Measurements from ENCODE around the gene GGT6. TPM values are rescaled to one million over a fixed set of nuclear protein-coding genes. Genes with fewer than 3 reads are reported as not detected.

Gene GGT6
- total and polyA plus RNA-seq, 5 donors from 2014 or later: not detected

GRCh38 chr17:4554441-4554996 lies 5.9 kb downstream of the GGT6 start:
- Histone ChIP-seq H3K27ac (ENCODE audit: insufficient read depth, low read length, poor library complexity, severe bottlenecking) (peak overlapping the region; percentile 84), H3K4me3 (ENCODE audit: low read depth, low read length) (peak overlapping the region; percentile 77), H3K36me3 (ENCODE audit: control insufficient read depth, insufficient read depth, low read length) (peaks cover 34% of the 10 kb centered on the region), H3K27me3 (ENCODE audit: control insufficient read depth, insufficient read depth, low read length) (no peaks in the 10 kb centered on the region), H3K9me3 (ENCODE audit: control insufficient read depth in 2 of 2, low read length in 2 of 2) (no peaks in the 10 kb centered on the region), H3K4me1 (ENCODE audit: control insufficient read depth, insufficient read depth, low read length, poor library complexity, severe bottlenecking) (peaks cover 30% of the 10 kb centered on the region)
- Mint-ChIP-seq H3K36me3 (peaks cover 4% of the 10 kb centered on the region), H3K27ac (peak overlapping the region; percentile 43 to 98 (median 94)), H3K27me3 (no peaks in the 10 kb centered on the region), H3K4me3 (peak overlapping the region; percentile 96 to 99 (median 96)), H3K9me3 (no peaks in the 10 kb centered on the region), H3K4me1 (peaks cover 7 to 38% (median 20%) of the 10 kb centered on the region in 4 donors)
- ATAC-seq (ENCODE audit: low read depth in 2 of 2) (no peak), DNase-seq (peak in 1 of 3 donors; percentile 11)

DNA sequence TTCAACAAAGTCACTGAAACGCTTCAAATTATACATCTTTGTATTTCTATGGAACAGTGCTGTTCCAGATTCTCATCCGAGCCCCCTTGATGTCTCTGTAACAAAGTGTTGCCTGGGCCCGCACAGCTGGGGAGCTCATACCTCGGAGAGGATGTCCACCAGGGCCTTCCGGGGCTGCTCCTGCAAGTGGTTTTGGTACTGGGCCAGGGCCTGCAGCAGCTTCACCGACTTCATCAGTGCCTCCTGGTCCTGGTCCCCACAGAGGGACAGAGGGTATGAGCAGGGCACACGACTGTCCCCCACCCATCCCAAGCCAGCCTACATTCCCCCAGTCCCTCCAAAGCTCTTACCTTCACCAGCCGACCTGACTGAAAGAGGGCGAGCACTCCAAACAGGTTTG lies 6.7 kb downstream of the GGT6 start:
- Mint-ChIP-seq H3K27ac (peak overlapping the region; percentile 20 to 94 (median 69)), H3K9me3 (no peaks in the 10 kb centered on the region)
- DNase-seq: no peak

GRCh38 chr17:4551796-4552525 lies 8.4 kb downstream of the GGT6 start:
- no peaks in the 10 kb centered on the region for H3K27me3 Mint-ChIP-seq

More for the DNA sequence above, 6.7 kb downstream of the GGT6 start:
- Histone ChIP-seq H3K4me1 (ENCODE audit: control insufficient read depth, insufficient read depth, low read length, poor library complexity, severe bottlenecking) (peaks cover 30% of the 10 kb centered on the region), H3K4me3 (ENCODE audit: low read depth, low read length) (peak overlapping the region; percentile 77), H3K36me3 (ENCODE audit: control insufficient read depth, insufficient read depth, low read length) (peaks cover 40% of the 10 kb centered on the region), H3K27me3 (ENCODE audit: control insufficient read depth, insufficient read depth, low read length) (no peaks in the 10 kb centered on the region), H3K27ac (ENCODE audit: insufficient read depth, low read length, poor library complexity, severe bottlenecking) (no peak overlapping the region), H3K9me3 (ENCODE audit: control insufficient read depth in 2 of 2, low read length in 2 of 2) (no peaks in the 10 kb centered on the region)
- peaks cover 4% of the 10 kb centered on the region for H3K36me3 Mint-ChIP-seq
- H3K4me3 Mint-ChIP-seq: peak overlapping the region; percentile 87 to 97 (median 96)
- no peaks in the 10 kb centered on the region for H3K27me3 Mint-ChIP-seq
- no peak for ATAC-seq (ENCODE audit: low read depth in 2 of 2)
- peaks cover 7 to 38% (median 20%) of the 10 kb centered on the region in 4 donors for H3K4me1 Mint-ChIP-seq

GRCh38 chr17:4551141-4551540 lies 9.2 kb downstream of the GGT6 start:
- Histone ChIP-seq H3K36me3 (ENCODE audit: control insufficient read depth, insufficient read depth, low read length) (peaks cover 63% of the 10 kb centered on the region), H3K27me3 (ENCODE audit: control insufficient read depth, insufficient read depth, low read length) (no peaks in the 10 kb centered on the region), H3K27ac (ENCODE audit: insufficient read depth, low read length, poor library complexity, severe bottlenecking) (no peak overlapping the region), H3K4me1 (ENCODE audit: control insufficient read depth, insufficient read depth, low read length, poor library complexity, severe bottlenecking) (peaks cover 29% of the 10 kb centered on the region), H3K4me3 (ENCODE audit: low read depth, low read length) (no peak overlapping the region), H3K9me3 (ENCODE audit: control insufficient read depth in 2 of 2, low read length in 2 of 2) (no peaks in the 10 kb centered on the region)
- peak overlapping the region in 1 of 4 donors; percentile 52 for H3K4me3 Mint-ChIP-seq
- DNase-seq (peak in 1 of 3 donors; percentile 18), ATAC-seq (ENCODE audit: low read depth in 2 of 2) (no peak)
- peaks cover 4% of the 10 kb centered on the region for H3K36me3 Mint-ChIP-seq
- no peaks in the 10 kb centered on the region for H3K27me3 Mint-ChIP-seq
- H3K27ac Mint-ChIP-seq: no peak overlapping the region
- no peaks in the 10 kb centered on the region for H3K9me3 Mint-ChIP-seq
- H3K4me1 Mint-ChIP-seq: peaks cover 7 to 33% (median 19%) of the 10 kb centered on the region in 4 donors

More at GRCh38 chr17:4551796-4552525, 8.4 kb downstream of the GGT6 start:
- H3K4me3 ChIP-seq (ENCODE audit: low read depth, low read length): no peak overlapping the region
- DNase-seq (no peak), ATAC-seq (ENCODE audit: low read depth in 2 of 2) (no peak)
- H3K4me3 Mint-ChIP-seq: no peak overlapping the region
- peaks cover 30% of the 10 kb centered on the region for H3K4me1 ChIP-seq (ENCODE audit: control insufficient read depth, insufficient read depth, low read length, poor library complexity, severe bottlenecking)
- H3K4me1 Mint-ChIP-seq: peaks cover 7 to 38% (median 20%) of the 10 kb centered on the region in 4 donors
- no peaks in the 10 kb centered on the region for H3K9me3 Mint-ChIP-seq
- no peak overlapping the region for H3K27ac ChIP-seq (ENCODE audit: insufficient read depth, low read length, poor library complexity, severe bottlenecking)
- H3K9me3 ChIP-seq (ENCODE audit: control insufficient read depth in 2 of 2, low read length in 2 of 2): no peaks in the 10 kb centered on the region
- no peaks in the 10 kb centered on the region for H3K27me3 ChIP-seq (ENCODE audit: control insufficient read depth, insufficient read depth, low read length)
- H3K27ac Mint-ChIP-seq: no peak overlapping the region
- peaks cover 57% of the 10 kb centered on the region for H3K36me3 ChIP-seq (ENCODE audit: control insufficient read depth, insufficient read depth, low read length)
- peaks cover 4% of the 10 kb centered on the region for H3K36me3 Mint-ChIP-seq

GRCh38 chr17:4550534-4551039 lies 9.8 kb downstream of the GGT6 start:
- H3K4me3 Mint-ChIP-seq: peak overlapping the region in 1 of 4 donors; percentile 52
- no peaks in the 10 kb centered on the region for H3K9me3 Mint-ChIP-seq
- ATAC-seq (ENCODE audit: low read depth in 2 of 2) (no peak), DNase-seq (no peak)
- Histone ChIP-seq H3K4me3 (ENCODE audit: low read depth, low read length) (no peak overlapping the region), H3K9me3 (ENCODE audit: control insufficient read depth in 2 of 2, low read length in 2 of 2) (no peaks in the 10 kb centered on the region), H3K27ac (ENCODE audit: insufficient read depth, low read length, poor library complexity, severe bottlenecking) (no peak overlapping the region), H3K27me3 (ENCODE audit: control insufficient read depth, insufficient read depth, low read length) (no peaks in the 10 kb centered on the region), H3K36me3 (ENCODE audit: control insufficient read depth, insufficient read depth, low read length) (peaks cover 63% of the 10 kb centered on the region), H3K4me1 (ENCODE audit: control insufficient read depth, insufficient read depth, low read length, poor library complexity, severe bottlenecking) (peaks cover 23% of the 10 kb centered on the region)
- H3K36me3 Mint-ChIP-seq: peaks cover 4% of the 10 kb centered on the region
- no peak overlapping the region for H3K27ac Mint-ChIP-seq
- H3K27me3 Mint-ChIP-seq: no peaks in the 10 kb centered on the region
- H3K4me1 Mint-ChIP-seq: peaks cover 5 to 28% (median 13%) of the 10 kb centered on the region in 4 donors

GRCh38 chr17:4549781-4550533 lies 10.4 kb downstream of the GGT6 start:
- Mint-ChIP-seq H3K4me3 (no peak overlapping the region), H3K27ac (peak overlapping the region in 1 of 3 donors; percentile 43), H3K27me3 (no peaks in the 10 kb centered on the region), H3K36me3 (peaks cover 4% of the 10 kb centered on the region), H3K9me3 (no peaks in the 10 kb centered on the region), H3K4me1 (peaks cover 0 to 21% (median 9%) of the 10 kb centered on the region in 4 donors)
- ATAC-seq (ENCODE audit: low read depth in 2 of 2) (no peak), DNase-seq (no peak)
- Histone ChIP-seq H3K4me3 (ENCODE audit: low read depth, low read length) (no peak overlapping the region), H3K4me1 (ENCODE audit: control insufficient read depth, insufficient read depth, low read length, poor library complexity, severe bottlenecking) (peaks cover 20% of the 10 kb centered on the region), H3K27me3 (ENCODE audit: control insufficient read depth, insufficient read depth, low read length) (no peaks in the 10 kb centered on the region), H3K36me3 (ENCODE audit: control insufficient read depth, insufficient read depth, low read length) (peaks cover 63% of the 10 kb centered on the region), H3K9me3 (ENCODE audit: control insufficient read depth in 2 of 2, low read length in 2 of 2) (no peaks in the 10 kb centered on the region), H3K27ac (ENCODE audit: insufficient read depth, low read length, poor library complexity, severe bottlenecking) (no peak overlapping the region)

DNA sequence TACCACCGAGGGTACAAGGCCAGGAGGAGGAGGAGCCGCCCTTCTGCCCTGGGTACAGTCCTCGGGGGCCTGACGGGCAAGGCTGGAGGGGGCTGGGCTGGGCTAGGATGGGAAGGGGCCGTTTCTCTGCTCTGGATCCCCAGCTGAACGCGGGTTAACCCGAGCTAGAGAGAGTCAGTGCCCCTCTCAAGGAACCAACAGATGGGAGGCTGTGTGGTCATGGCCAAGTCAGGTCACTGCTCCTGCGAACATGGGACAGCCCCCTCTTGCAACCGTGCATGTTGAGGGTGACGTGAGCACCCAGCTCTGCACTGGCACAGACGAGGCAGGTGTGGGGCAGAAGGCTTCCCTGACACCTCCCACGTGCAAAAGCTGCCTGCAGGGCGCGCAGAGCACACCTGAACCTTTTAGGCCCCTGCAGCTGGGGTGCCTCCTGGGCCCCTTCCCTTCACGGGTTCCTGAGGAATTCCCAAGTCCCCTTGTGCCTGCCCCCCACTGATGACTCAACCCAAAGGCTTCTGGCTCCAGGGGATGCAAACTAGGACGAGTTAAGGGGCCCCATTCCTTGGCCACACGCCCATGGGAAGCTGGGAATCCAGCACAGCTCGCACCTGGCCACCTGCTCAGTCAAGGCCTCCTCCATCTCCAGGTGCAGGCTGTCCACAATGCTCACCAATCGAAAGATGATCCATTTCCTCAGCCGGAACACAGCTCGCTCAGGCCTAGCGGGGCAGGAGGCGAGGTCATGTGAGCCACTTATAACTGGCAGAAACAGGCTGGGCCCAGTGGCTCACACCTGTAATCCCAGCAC lies 11.5 kb downstream of the GGT6 start:
- H3K4me3 Mint-ChIP-seq: no peak overlapping the region
- peak overlapping the region in 1 of 3 donors; percentile 52 for H3K27ac Mint-ChIP-seq
- peaks cover 0 to 11% (median under 1%) of the 10 kb centered on the region in 4 donors for H3K4me1 Mint-ChIP-seq
- ATAC-seq (ENCODE audit: low read depth in 2 of 2): no peak
- no peak for DNase-seq
- Histone ChIP-seq H3K27me3 (ENCODE audit: control insufficient read depth, insufficient read depth, low read length) (no peaks in the 10 kb centered on the region), H3K36me3 (ENCODE audit: control insufficient read depth, insufficient read depth, low read length) (peaks cover 65% of the 10 kb centered on the region), H3K27ac (ENCODE audit: insufficient read depth, low read length, poor library complexity, severe bottlenecking) (no peak overlapping the region), H3K9me3 (ENCODE audit: control insufficient read depth in 2 of 2, low read length in 2 of 2) (no peaks in the 10 kb centered on the region), H3K4me1 (ENCODE audit: control insufficient read depth, insufficient read depth, low read length, poor library complexity, severe bottlenecking) (peaks cover 10% of the 10 kb centered on the region), H3K4me3 (ENCODE audit: low read depth, low read length) (no peak overlapping the region)
- peaks cover 4% of the 10 kb centered on the region for H3K36me3 Mint-ChIP-seq
- H3K9me3 Mint-ChIP-seq: no peaks in the 10 kb centered on the region
- no peaks in the 10 kb centered on the region for H3K27me3 Mint-ChIP-seq
